ENCODE results near the gene HLA-F.

HLA-F gene

GRCh38 chr6:29764422-29765196 lies 41.4 kb downstream of the HLA-F start:
- no peak for DNase-seq

DNA sequence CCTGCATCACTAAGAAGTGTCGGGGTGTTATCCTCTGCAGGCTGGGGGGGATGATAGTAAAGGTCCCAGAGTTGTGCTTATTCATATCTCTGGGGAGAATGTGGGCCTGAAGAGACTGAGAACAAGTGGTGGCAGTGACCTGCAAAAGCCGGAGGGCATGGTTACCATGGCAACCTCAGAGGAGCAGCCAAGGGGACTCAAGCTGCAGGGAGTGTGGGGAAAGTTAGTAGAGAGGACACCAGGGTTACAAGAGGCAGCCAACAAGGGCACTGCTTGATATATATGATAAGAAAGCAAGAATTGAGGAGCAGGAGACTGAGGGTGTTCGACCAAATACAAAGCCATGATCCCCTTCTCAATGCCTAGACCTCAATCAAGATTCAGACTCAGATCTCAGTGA lies 46.1 kb downstream of the HLA-F start:
- DNase-seq = no peak

DNA sequence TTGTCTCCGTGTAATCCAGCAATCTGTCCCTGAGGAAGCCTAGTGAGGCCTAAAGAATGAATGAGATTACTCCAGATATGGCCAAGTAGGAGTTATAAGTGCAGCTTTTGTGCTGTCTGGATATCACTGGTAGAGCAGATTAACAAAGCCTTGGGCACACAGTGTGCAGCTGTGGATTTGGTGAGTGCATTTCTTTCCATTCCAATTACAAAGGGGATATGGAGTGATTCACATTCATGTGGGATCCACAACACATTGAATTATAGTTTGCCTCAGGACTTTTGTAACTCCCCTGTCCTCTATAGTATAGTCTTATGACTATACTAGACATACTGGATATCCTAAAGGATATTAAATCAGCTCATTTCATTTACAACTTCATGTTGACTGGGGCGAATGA lies 47.1 kb downstream of the HLA-F start:
- no peak for DNase-seq

GRCh38 chr6:29776684-29777083 lies 53.5 kb downstream of the HLA-F start:
- DNase-seq = no peak

All from NCI-H2081 treated with DMSO at 0.1 percent for 48 hours (cell line).